Caco-2 (cell line): ENCODE data around the gene FGF14. TPM values are rescaled to one million over a fixed set of nuclear protein-coding genes. Genes with fewer than 3 reads are reported as not detected.

Experiments used
- BruUV-seq: library from RNA; stranded (reverse); fragments of 400-500 nt; replicated peaks from 2 replicates; lab custom pipeline; 2021; lab: Mats Ljungman, UMichigan
- CTCF ChIA-PET: fragments of 300-600 bp; sonication (Branson Sonifier 250); formaldehyde crosslinking; loops from one replicate; lab custom pipeline; 2022; ENCODE audit warnings: antibody characterized with exemption; lab: Charles Lee
- POLR2A ChIA-PET: fragments of 300-600 bp; sonication (Branson Sonifier 250); formaldehyde crosslinking; loops from one replicate; lab custom pipeline; 2022; ENCODE audit warnings: antibody characterized with exemption; lab: Charles Lee
- DNase-seq, 2 experiments: peaks; one replicate each; pipeline versions ENCODE4 v3.0.0 to v3.0.0-alpha.2; 2020 to 2022
- H3K27me3 ChIP-seq: replicated peaks from 2 replicates; pipeline ENCODE4 v1.6.0; 2011; ENCODE audit warnings: low read length; ENCODE audit not compliant: control insufficient read depth, insufficient read depth
- H3K36me3 ChIP-seq: 2 replicates; pipeline ENCODE4 v1.5.1; 2011; ENCODE audit warnings: low read length; ENCODE audit not compliant: control insufficient read depth, insufficient read depth
- H3K4me1 ChIP-seq: fragments of 250-450 bp; sonication (Bioruptor Pico); 2 replicates; pipeline ENCODE4 v1.5.1; 2020; ENCODE audit warnings: mild to moderate bottlenecking
- H3K4me3 ChIP-seq: 2 replicates; pipeline ENCODE4 v1.5.1; 2011; ENCODE audit warnings: low read depth, mild to moderate bottlenecking, control low read depth, low read length
- H3K9me3 ChIP-seq: fragments of 250-450 bp; sonication (Bioruptor Pico); 2 replicates; pipeline ENCODE4 v1.5.1; 2020; ENCODE audit warnings: mild to moderate bottlenecking, moderate library complexity
- H3K27ac Mint-ChIP-seq: one replicate; pipeline ENCODE4 v1.8.0; 2022; ENCODE audit warnings: mixed read lengths; ENCODE audit not compliant: unreplicated experiment
- H3K27me3 Mint-ChIP-seq: one replicate; pipeline ENCODE4 v1.8.0; 2022; ENCODE audit warnings: mixed read lengths; ENCODE audit not compliant: insufficient read depth, unreplicated experiment
- H3K36me3 Mint-ChIP-seq: one replicate; pipeline ENCODE4 v1.8.0; 2022; ENCODE audit warnings: mild to moderate bottlenecking, mixed read lengths; ENCODE audit not compliant: insufficient read depth, unreplicated experiment
- H3K4me1 Mint-ChIP-seq: one replicate; pipeline ENCODE4 v1.8.0; 2022; ENCODE audit warnings: low read depth, mixed read lengths; ENCODE audit not compliant: unreplicated experiment
- H3K4me3 Mint-ChIP-seq: one replicate; pipeline ENCODE4 v1.8.0; 2022; ENCODE audit warnings: mild to moderate bottlenecking, moderate library complexity, mixed read lengths; ENCODE audit not compliant: unreplicated experiment
- H3K9me3 Mint-ChIP-seq: one replicate; pipeline ENCODE4 v1.8.0; 2022; ENCODE audit warnings: mixed read lengths; ENCODE audit not compliant: unreplicated experiment
- intact Hi-C: fragments of 100-400 bp; cut with micrococcal nuclease; formaldehyde crosslinking; loops from one replicate; pipeline ENCODE4 v1.10.0; 2022; ENCODE audit not compliant: unreplicated experiment
- total RNA-seq: library from RNA; stranded (reverse); gene quantifications from 2 replicates; pipeline ENCODE4 v1.2.3, GENCODE V29; 2022
- TF ChIP-seq, protein P1 (sequence below), 2 experiments: fragments of 200-600 bp in 1 of 2; IDR thresholded peaks; 1 replicate in 1 of 2; 2 replicates in 1 of 2; pipeline versions ENCODE4 v1.5.1 to v1.8.0; 2011 to 2022; ENCODE audit warnings: antibody characterized with exemption in 1 of 2, control low read depth in 1 of 2, inconsistent platforms in 1 of 2, low read depth in 1 of 2, low read length in 1 of 2, mild to moderate bottlenecking in 1 of 2, moderate library complexity in 1 of 2; ENCODE audit not compliant: insufficient read depth in 1 of 2, severe bottlenecking in 1 of 2, unreplicated experiment in 1 of 2

Gene FGF14
- total RNA-seq, 1 experiment from 2014 or later, result not detected

DNA sequence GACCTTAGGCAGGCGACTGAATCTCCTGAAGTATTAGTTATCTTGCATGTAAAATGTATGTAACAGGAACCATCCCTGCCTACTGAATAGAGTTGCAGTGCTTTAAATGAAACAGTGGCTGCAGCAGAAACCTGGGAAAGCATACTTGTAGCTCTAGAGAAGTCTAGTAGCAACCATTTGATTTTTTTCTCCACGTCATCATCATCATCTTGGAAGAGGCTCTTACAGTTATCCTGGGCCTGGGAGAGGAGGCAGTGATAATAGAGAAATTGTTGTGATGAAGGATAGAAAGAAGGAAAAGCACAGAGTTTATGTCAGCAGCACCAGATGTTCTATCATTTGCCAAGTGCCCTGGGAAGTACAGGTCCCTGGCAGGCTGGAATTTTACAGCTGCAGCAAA lies 571.8 kb downstream of the FGF14 start:
- Mint-ChIP-seq H3K9me3 (peaks cover 11% of the 10 kb centered on the region), H3K27ac (no peak overlapping the region), H3K27me3 (peaks cover 17% of the 10 kb centered on the region), H3K4me1 (no peaks in the 10 kb centered on the region), H3K36me3 (no peaks in the 10 kb centered on the region), H3K4me3 (no peak overlapping the region)
- CTCF ChIA-PET, result no interaction called here
- Histone ChIP-seq H3K4me3 (no peak overlapping the region), H3K36me3 (no peaks in the 10 kb centered on the region), H3K9me3 (no peaks in the 10 kb centered on the region), H3K4me1 (no peaks in the 10 kb centered on the region), H3K27me3 (no peaks in the 10 kb centered on the region)
- TF ChIP-seq, protein P1, sequence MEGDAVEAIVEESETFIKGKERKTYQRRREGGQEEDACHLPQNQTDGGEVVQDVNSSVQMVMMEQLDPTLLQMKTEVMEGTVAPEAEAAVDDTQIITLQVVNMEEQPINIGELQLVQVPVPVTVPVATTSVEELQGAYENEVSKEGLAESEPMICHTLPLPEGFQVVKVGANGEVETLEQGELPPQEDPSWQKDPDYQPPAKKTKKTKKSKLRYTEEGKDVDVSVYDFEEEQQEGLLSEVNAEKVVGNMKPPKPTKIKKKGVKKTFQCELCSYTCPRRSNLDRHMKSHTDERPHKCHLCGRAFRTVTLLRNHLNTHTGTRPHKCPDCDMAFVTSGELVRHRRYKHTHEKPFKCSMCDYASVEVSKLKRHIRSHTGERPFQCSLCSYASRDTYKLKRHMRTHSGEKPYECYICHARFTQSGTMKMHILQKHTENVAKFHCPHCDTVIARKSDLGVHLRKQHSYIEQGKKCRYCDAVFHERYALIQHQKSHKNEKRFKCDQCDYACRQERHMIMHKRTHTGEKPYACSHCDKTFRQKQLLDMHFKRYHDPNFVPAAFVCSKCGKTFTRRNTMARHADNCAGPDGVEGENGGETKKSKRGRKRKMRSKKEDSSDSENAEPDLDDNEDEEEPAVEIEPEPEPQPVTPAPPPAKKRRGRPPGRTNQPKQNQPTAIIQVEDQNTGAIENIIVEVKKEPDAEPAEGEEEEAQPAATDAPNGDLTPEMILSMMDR (IDR thresholded peaks at IDR 0.05; ENCODE audit: insufficient read depth in 1 of 2, low read depth in 1 of 2, low read length in 1 of 2, severe bottlenecking in 1 of 2, unreplicated experiment in 1 of 2), result no peak
- intact Hi-C loops, result no loop called here
- POLR2A ChIA-PET, result no interaction called here
- no TSS peak for BruUV-seq
- DNase-seq, result no peak

DNA sequence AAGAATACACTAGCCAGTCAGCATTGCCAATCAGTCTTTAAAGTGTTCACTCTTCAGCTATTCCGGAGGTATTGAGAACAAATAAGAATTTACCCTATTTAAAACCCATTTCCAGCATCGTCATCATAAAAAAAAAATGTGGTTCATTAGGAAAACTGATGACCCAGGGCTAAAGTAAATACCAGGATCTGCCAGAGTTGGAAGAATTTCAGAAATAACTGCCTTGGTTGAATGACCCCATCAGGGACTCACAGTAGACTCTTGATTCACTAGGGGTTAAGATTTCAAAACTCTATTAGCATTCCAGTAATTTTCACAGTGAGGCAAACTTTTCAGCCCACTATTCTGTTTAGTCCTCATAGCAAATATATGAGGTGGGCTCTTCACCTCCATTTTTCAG lies 572.4 kb downstream of the FGF14 start:
- CTCF ChIA-PET, result no interaction called here
- peaks cover 11% of the 10 kb centered on the region for H3K9me3 Mint-ChIP-seq
- no peaks in the 10 kb centered on the region for H3K36me3 Mint-ChIP-seq
- no peaks in the 10 kb centered on the region for H3K36me3 ChIP-seq
- DNase-seq, result no peak
- intact Hi-C loops, result no loop called here
- H3K4me1 Mint-ChIP-seq, result no peaks in the 10 kb centered on the region
- no peak overlapping the region for H3K4me3 Mint-ChIP-seq
- H3K27me3 Mint-ChIP-seq, result peaks cover 17% of the 10 kb centered on the region
- H3K4me1 ChIP-seq, result no peaks in the 10 kb centered on the region
- H3K4me3 ChIP-seq, result no peak overlapping the region
- no peaks in the 10 kb centered on the region for H3K9me3 ChIP-seq
- no peak overlapping the region for H3K27ac Mint-ChIP-seq
- no TSS peak for BruUV-seq
- H3K27me3 ChIP-seq, result no peaks in the 10 kb centered on the region
- TF ChIP-seq, protein P1 (IDR thresholded peaks at IDR 0.05; ENCODE audit: insufficient read depth in 1 of 2, low read depth in 1 of 2, low read length in 1 of 2, severe bottlenecking in 1 of 2, unreplicated experiment in 1 of 2), result no peak
- POLR2A ChIA-PET, result no interaction called here

DNA sequence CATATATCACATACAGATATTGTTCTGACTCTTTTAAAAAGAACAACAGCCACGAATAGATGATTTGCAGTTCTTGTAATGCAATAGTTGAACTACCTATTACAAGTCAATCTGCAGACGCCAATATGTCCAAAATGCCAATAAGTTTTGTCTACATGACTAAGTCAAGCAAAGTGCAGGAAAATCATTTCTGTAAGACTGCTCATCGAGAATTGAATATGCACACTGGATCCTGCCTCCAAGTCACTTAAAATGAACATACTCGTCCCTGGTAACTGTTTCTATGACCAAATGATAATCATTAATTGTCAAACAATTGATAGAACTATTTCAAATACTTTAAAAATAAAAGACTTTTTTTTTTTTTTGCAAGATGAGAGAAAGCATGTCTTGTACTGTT lies 573.7 kb downstream of the FGF14 start:
- Mint-ChIP-seq H3K27me3 (peaks cover 17% of the 10 kb centered on the region), H3K36me3 (no peaks in the 10 kb centered on the region), H3K4me3 (no peak overlapping the region), H3K9me3 (peaks cover 11% of the 10 kb centered on the region), H3K4me1 (no peaks in the 10 kb centered on the region), H3K27ac (no peak overlapping the region)
- H3K36me3 ChIP-seq, result no peaks in the 10 kb centered on the region
- no peak overlapping the region for H3K4me3 ChIP-seq
- no peaks in the 10 kb centered on the region for H3K27me3 ChIP-seq
- intact Hi-C loops, result no loop called here
- TF ChIP-seq, protein P1 (IDR thresholded peaks at IDR 0.05; ENCODE audit: insufficient read depth in 1 of 2, low read depth in 1 of 2, low read length in 1 of 2, severe bottlenecking in 1 of 2, unreplicated experiment in 1 of 2), result no peak
- DNase-seq, result no peak
- no peaks in the 10 kb centered on the region for H3K4me1 ChIP-seq
- no peaks in the 10 kb centered on the region for H3K9me3 ChIP-seq
- ChIA-PET CTCF (no interaction called here), POLR2A (no interaction called here)
- BruUV-seq, result no TSS peak
